Measurements from ENCODE around the gene TXNRD1.

GRCh38 chr12:104350211-104351056 lies 134.9 kb downstream of the TXNRD1 start:
- TF ChIP-seq CTCF (IDR thresholded peaks at IDR 0.05) (no peak), POLR2A (IDR thresholded peaks at IDR 0.05) (no peak)
